Middle frontal gyrus (tissue), 1 donor: Measurements from ENCODE around the gene NDUFB2.
"Not testable (repeated sequence)": the region's sequence is repeated elsewhere in the genome, so short reads cannot be mapped to it uniquely, and the experiment has no call there.

Experiments used
- DNase-seq: peaks from one replicate; pipeline ENCODE4 v3.0.0-alpha.2; 2015; ENCODE audit warnings: low spot score; ENCODE audit errors: extremely low spot score

NDUFB2 gene

DNA sequence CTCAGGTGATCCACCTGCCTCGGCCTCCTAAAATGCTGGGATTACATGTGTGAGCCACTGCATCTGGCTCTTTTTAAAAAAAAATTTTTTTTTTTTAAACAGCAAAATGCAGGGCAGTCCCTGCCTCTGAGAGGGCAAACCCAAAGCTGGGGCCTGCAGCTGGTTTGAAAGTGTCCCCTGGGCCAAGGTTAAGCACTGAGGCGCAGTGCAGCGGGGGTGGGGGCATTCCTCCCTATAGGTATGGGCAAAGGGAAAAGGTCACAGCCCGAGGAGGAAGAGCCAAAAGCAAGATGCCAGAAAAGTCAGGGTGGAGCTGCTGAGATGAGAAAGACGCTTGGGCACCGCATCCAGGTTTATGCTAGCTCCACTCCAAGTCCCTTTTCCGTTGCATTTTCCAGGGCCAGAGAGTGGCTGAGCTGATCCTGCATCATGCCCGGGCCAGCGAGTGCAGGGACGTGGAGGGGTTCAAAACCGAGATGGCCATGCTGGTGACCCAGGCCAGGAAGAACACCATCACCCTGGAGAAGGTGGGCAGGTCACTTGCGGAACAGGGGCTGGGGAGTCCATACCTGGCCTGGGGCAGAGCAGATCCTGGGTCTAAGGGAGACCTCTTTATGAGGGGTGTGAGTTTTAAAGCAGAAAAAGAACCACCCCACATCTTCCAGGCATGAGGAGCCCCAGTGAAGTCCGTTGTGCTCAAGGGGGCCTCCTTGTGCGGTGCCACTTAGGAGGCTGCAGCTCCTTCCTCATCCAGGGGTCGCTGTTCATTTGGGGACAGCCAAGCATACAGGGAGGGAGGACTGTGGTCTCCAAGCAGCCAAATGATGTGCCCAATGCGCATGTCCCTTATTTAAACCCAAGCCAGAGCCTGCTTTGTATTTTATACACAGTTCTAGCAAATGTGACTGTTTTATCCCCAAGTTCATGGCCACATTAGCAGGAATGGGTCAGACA, 7.0 kb upstream of the NDUFB2 start:
- no peak for DNase-seq

- no peak for DNase-seq
These were observed 5.0 kb upstream of the NDUFB2 start for GRCh38 chr7:140691376-140692045.

DNA sequence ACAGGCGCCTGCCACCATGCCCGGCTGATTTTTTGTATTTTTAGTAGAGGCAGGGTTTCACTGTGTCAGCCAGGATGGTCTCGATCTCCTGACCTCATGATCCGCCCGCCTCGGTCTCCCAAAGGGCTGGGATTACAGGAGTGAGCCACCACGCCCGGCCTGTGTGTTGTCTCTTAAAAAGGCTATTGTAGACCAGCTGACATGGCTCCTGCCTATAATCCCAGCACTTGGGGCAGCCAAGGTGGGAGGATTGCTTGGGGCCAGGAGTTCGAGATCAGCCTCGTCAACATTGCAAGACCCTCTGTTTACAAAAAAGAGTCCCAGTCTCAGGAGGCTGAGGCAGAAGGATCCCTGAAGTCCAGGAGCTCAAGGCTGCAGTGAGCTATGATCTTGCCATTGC, 2.7 kb upstream of the NDUFB2 start:
- not testable (repeated sequence) for DNase-seq

GRCh38 chr7:140694592-140694991, 1.9 kb upstream of the NDUFB2 start:
- no peak for DNase-seq

DNA sequence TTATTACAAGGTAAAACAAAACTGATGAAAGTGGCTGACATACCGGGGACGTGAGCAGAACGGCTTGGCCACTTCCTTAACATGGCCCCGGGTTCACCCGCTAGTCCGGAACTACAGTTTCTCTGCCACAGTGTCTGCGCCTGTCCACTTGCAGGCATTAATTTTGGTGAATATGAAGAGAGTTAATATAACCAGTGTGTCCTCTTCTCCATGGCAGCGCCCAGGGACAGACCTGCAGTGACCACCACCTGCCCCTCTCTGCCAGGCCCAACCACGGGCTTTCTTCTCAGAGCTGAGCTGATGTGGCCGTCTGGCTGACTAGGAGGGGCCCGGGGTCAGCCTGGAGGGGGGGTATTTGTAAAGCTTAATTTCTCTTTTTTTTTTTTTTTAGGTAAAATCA, 1.1 kb upstream of the NDUFB2 start:
- DNase-seq, result no peak

DNA sequence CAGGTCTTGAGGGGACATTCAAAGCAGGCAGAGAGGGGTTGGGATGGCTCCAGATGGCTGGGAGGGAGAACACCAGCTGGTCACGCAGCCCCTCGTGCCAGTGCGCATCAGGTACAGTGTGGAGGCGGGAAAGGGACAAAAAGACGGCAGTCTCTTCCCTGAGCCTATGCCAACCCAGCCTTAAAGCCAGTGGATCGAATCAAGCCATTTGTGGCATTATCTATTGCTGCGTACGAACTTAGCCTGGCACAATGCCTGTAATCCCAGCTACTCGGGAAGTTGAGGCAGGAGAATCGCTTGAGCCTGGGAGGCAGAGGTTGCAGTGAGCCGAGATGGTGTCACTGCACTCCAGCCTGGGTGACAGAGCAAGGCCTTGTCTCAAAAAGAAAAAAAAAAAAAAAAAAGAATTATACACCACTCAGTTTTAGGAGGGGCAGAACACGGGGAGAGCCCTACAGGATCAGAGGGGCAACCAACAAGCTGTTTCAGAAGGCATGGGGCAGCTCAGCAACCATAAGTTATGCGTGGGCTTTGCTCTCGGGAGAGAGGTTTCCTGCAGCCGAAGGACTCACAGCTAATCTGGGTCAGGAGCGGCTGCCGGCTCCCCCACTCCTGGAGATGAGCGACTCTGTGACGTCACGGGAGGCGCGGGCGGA, 356 bp upstream of the NDUFB2 start:
- peak; percentile 93 for DNase-seq

GRCh38 chr7:140697447-140698143, 1.1 kb downstream of the NDUFB2 start:
- no peak for DNase-seq

- no peak for DNase-seq
These were observed 2.0 kb downstream of the NDUFB2 start for GRCh38 chr7:140698477-140698876.

GRCh38 chr7:140702774-140703173, 6.3 kb downstream of the NDUFB2 start:
- DNase-seq, result no peak

- DNase-seq, result no peak
These were observed 7.7 kb downstream of the NDUFB2 start for GRCh38 chr7:140704205-140704604.

GRCh38 chr7:140707132-140707531, 10.6 kb downstream of the NDUFB2 start:
- DNase-seq, result no peak

- not testable (repeated sequence) for DNase-seq
These were observed 12.3 kb downstream of the NDUFB2 start for GRCh38 chr7:140708764-140709163.

DNA sequence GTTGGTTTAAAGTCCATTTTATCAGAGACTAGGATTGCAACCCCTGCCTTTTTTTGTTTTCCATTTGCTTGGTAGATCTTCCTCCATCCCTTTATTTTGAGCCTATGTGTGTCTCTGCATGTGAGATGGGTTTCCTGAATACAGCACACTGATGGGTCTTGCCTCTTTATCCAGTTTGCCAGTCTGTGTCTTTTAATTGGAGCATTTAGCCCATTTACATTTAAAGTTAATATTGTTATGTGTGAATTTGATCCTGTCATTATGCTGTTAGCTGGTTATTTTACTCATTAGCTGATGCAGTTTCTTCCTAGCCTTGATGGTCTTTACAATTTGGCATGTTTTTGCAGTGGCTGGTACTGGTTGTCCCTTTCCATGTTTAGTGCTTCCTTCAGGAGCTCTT, 15.9 kb downstream of the NDUFB2 start:
- DNase-seq, result not testable (repeated sequence)

GRCh38 chr7:140714331-140715040, 18.0 kb downstream of the NDUFB2 start:
- no peak for DNase-seq

DNA sequence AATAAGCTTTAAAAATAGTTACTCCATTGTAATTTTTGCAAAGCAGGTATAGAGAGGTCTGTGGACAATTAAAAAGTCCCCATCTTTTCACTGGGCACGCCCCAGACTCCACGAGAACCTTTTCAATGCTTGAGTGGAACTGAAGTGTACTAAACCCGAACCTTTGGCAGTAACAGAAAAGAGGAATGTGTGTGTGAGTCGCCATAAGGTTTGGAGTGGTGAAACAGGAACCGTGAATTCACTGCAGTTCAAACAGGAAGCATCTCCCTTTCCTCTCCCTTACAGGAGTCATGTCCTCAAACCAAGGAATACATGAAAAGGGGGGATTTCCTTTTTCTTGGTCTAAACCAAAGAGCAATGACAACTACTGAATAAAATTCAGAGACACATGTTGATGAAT, 23.2 kb downstream of the NDUFB2 start:
- DNase-seq, result no peak

DNA sequence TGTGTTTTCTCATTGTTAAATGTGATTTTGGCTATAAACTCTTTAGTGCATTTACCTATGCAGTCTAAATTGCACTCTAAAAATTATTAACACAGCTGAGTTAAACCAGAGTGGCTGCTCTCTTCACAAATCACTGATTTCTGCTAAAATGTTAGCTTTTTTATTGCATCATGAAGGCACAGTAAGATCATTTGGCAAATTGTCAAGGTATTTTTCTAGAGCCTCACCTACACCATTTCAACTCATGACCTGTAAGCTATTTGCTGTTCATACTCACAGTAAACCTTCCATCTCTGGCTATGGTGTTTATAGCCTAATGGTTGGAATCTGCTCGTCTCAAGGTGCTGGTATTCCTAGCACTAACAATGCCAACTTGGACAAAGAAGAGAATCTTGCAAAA, 25.7 kb downstream of the NDUFB2 start:
- no peak for DNase-seq

DNA sequence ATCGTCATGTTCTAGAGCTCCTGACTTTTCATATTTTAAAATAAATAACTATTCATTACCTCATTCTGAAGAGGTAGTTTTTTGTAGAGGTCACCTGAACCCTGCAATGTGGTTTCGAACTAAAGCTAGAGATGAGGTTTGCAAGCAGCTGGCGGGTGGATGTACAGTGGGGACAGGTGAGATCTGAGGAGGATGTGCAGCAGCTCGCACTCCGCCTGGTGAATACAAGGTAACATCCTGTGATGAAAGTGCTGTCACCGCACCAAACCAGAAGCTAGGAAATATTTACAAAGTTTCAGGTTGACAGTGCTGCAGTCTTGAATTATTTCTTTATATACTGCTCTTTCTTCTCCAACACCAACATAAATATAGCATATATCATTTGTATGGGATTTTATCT, 26.5 kb downstream of the NDUFB2 start:
- no peak for DNase-seq

GRCh38 chr7:140723574-140723973, 27.1 kb downstream of the NDUFB2 start:
- DNase-seq, result no peak

- DNase-seq, result no peak
These were observed 28.2 kb downstream of the NDUFB2 start for GRCh38 chr7:140724706-140725105.

GRCh38 chr7:140726281-140726680, 29.8 kb downstream of the NDUFB2 start:
- no peak for DNase-seq

DNA sequence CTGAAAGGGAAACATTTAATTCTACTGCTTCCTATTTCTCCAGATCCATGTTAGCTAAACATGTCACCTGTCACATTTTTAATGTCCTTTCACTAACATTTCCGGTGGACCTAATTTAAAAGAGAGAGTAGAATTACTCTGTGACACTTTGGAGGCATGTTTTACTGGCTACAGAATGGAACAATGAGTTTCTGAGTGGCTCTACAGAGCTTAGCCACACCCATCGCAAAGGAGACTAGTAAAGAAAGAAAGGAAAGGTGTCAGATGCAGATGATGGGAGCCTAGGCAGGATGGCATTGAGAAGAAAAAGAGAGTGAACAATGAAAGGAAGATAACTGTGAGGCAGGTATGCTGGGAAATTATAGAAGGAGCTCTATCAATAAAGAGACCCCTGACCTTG, 35.9 kb downstream of the NDUFB2 start:
- no peak for DNase-seq
